Measurements from ENCODE around the gene TMEM200C. TPM values are rescaled to one million over a fixed set of nuclear protein-coding genes. Genes with fewer than 3 reads are reported as not detected.

TMEM200C gene
- total and polyA plus RNA-seq, 2 donors (not counting 1 experiment from before 2014, with no cell fraction given), result not detected

DNA sequence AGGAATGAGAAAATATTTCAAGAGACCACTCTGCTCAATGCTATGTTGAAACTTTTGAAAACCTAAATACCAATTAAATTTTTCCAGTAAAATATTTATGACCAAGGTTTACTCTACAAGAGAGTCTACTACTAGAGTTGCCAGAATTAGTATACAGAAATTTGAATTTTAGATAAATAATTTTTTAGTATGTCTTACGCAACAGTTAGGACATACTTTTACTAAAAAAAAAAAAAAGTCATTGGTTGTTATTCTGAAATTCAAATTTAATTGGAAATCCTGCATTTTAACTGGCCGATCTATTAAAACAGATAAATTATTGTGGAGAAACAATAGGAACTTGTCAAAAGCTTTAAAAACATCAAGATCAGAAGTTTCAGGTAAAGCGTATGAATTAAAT is 49.1 kb upstream of the TMEM200C start:
- Mint-ChIP-seq H3K9me3 (ENCODE audit: insufficient read depth) (no peaks in the 10 kb centered on the region), H3K27ac (no peak overlapping the region), H3K4me1 (no peaks in the 10 kb centered on the region), H3K27me3 (peaks cover 9% of the 10 kb centered on the region), H3K4me3 (no peak overlapping the region)
- Histone ChIP-seq H3K4me3 (ENCODE audit: control extremely low read depth in 1 of 5, extremely low read depth in 1 of 5, insufficient read depth in 1 of 5, low read depth in 2 of 5, low read length in 4 of 5) (no peak overlapping the region), H3K36me3 (replicated peaks in 1 of 2; ENCODE audit: control extremely low read depth in 1 of 2, control insufficient read depth in 1 of 2, extremely low read depth in 1 of 2, insufficient read depth in 2 of 2, low read length in 1 of 2) (no peaks in the 10 kb centered on the region), H3K9me3 (ENCODE audit: control extremely low read depth in 1 of 3, control insufficient read depth in 2 of 3, insufficient read depth in 1 of 3, low read length in 2 of 3) (no peaks in the 10 kb centered on the region), H4K20me1 (ENCODE audit: control insufficient read depth, insufficient read depth, low read length, poor library complexity, severe bottlenecking) (no peaks in the 10 kb centered on the region), H3K9ac (ENCODE audit: low read length) (no peak overlapping the region), H3K27ac (ENCODE audit: low read length in 2 of 2) (no peak overlapping the region), H3K4me1 (ENCODE audit: control insufficient read depth in 2 of 2, insufficient read depth in 2 of 2, low read length in 2 of 2) (no peaks in the 10 kb centered on the region), H2AFZ (ENCODE audit: insufficient read depth, low read depth, low read length, poor library complexity, severe bottlenecking) (no peak overlapping the region), H3K79me2 (ENCODE audit: control insufficient read depth, insufficient read depth, low read length) (no peaks in the 10 kb centered on the region), H3K4me2 (replicated peaks; ENCODE audit: low read depth, low read length, poor library complexity, severe bottlenecking) (no peak overlapping the region), H3K27me3 (replicated peaks in 1 of 4; ENCODE audit: control extremely low read depth in 1 of 4, control insufficient read depth in 3 of 4, insufficient read depth in 4 of 4, low read length in 3 of 4) (peaks cover 0 to 4% (median 0%) of the 10 kb centered on the region in 4 experiments)
- TF ChIP-seq EZH2 (IDR thresholded peaks at IDR 0.05; ENCODE audit: borderline replicate concordance, insufficient read depth, low read depth, low read length, poor library complexity, severe bottlenecking), result no peak
- TF ChIP-seq, protein P1, sequence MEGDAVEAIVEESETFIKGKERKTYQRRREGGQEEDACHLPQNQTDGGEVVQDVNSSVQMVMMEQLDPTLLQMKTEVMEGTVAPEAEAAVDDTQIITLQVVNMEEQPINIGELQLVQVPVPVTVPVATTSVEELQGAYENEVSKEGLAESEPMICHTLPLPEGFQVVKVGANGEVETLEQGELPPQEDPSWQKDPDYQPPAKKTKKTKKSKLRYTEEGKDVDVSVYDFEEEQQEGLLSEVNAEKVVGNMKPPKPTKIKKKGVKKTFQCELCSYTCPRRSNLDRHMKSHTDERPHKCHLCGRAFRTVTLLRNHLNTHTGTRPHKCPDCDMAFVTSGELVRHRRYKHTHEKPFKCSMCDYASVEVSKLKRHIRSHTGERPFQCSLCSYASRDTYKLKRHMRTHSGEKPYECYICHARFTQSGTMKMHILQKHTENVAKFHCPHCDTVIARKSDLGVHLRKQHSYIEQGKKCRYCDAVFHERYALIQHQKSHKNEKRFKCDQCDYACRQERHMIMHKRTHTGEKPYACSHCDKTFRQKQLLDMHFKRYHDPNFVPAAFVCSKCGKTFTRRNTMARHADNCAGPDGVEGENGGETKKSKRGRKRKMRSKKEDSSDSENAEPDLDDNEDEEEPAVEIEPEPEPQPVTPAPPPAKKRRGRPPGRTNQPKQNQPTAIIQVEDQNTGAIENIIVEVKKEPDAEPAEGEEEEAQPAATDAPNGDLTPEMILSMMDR (IDR thresholded peaks at IDR 0.05), result no peak
- ChIA-PET CTCF (interaction anchor here (0.7 kb wide), 1 partner anchor 41 kb away, joined by 3 read pairs; no protein-coding TSS in a partner anchor), POLR2A (no interaction called here)
- DNase-seq, result no peak
- WGBS (ENCODE audit: insufficient coverage), result no CpG with 5 or more reads among the region's 3 CpGs
- no peak for ATAC-seq (ENCODE audit: low read depth)
- intact Hi-C loops (cut with micrococcal nuclease), result no loop called here

DNA sequence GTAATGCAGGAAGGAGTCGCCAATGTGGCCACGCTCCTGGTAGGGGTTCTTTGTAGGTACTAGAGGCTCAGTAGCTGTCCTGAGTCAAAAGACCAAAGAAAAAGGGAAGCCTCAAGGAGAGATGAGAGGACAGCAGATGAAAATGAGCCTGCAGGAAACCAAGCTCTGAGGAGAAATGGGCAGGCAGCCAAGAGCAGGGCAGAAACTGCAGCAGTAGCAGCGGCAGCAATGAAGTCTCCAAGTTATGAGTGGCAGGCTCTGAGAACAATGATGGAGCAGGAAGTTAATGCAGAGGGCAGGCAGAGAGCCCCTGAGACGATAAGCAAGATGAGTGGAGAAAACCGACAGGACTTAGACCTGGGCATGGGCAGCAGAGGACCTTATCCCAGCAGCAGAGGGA is 48.2 kb upstream of the TMEM200C start:
- no peaks in the 10 kb centered on the region for H3K4me1 Mint-ChIP-seq
- peaks cover 9% of the 10 kb centered on the region for H3K27me3 Mint-ChIP-seq
- WGBS (ENCODE audit: insufficient coverage), result 41% methylated on average over 5 of the region's 5 CpGs
- ATAC-seq (ENCODE audit: low read depth) (no peak), DNase-seq (no peak)
- no peaks in the 10 kb centered on the region for H4K20me1 ChIP-seq (ENCODE audit: control insufficient read depth, insufficient read depth, low read length, poor library complexity, severe bottlenecking)
- H3K27me3 ChIP-seq (replicated peaks in 1 of 4; ENCODE audit: control extremely low read depth in 1 of 4, control insufficient read depth in 3 of 4, insufficient read depth in 4 of 4, low read length in 3 of 4), result peaks cover 0 to 4% (median 0%) of the 10 kb centered on the region in 4 experiments
- H3K9me3 ChIP-seq (ENCODE audit: control extremely low read depth in 1 of 3, control insufficient read depth in 2 of 3, insufficient read depth in 1 of 3, low read length in 2 of 3), result no peaks in the 10 kb centered on the region
- no peak overlapping the region for H3K27ac Mint-ChIP-seq
- H3K9ac ChIP-seq (ENCODE audit: low read length), result no peak overlapping the region
- intact Hi-C loops (cut with micrococcal nuclease), result no loop called here
- no peaks in the 10 kb centered on the region for H3K9me3 Mint-ChIP-seq (ENCODE audit: insufficient read depth)
- H2AFZ ChIP-seq (ENCODE audit: insufficient read depth, low read depth, low read length, poor library complexity, severe bottlenecking), result no peak overlapping the region
- no peak for TF ChIP-seq EZH2 (IDR thresholded peaks at IDR 0.05; ENCODE audit: borderline replicate concordance, insufficient read depth, low read depth, low read length, poor library complexity, severe bottlenecking)
- TF ChIP-seq, protein P1 (IDR thresholded peaks at IDR 0.05), result no peak
- ChIA-PET CTCF (no interaction called here), POLR2A (no interaction called here)
- no peaks in the 10 kb centered on the region for H3K79me2 ChIP-seq (ENCODE audit: control insufficient read depth, insufficient read depth, low read length)
- no peak overlapping the region for H3K4me2 ChIP-seq (replicated peaks; ENCODE audit: low read depth, low read length, poor library complexity, severe bottlenecking)
- H3K27ac ChIP-seq (ENCODE audit: low read length in 2 of 2), result no peak overlapping the region
- no peaks in the 10 kb centered on the region for H3K4me1 ChIP-seq (ENCODE audit: control insufficient read depth in 2 of 2, insufficient read depth in 2 of 2, low read length in 2 of 2)
- no peaks in the 10 kb centered on the region for H3K36me3 ChIP-seq (replicated peaks in 1 of 2; ENCODE audit: control extremely low read depth in 1 of 2, control insufficient read depth in 1 of 2, extremely low read depth in 1 of 2, insufficient read depth in 2 of 2, low read length in 1 of 2)
- no peak overlapping the region for H3K4me3 ChIP-seq (ENCODE audit: control extremely low read depth in 1 of 5, extremely low read depth in 1 of 5, insufficient read depth in 1 of 5, low read depth in 2 of 5, low read length in 4 of 5)
- no peak overlapping the region for H3K4me3 Mint-ChIP-seq
